ENCODE results near the gene USP12. TPM values are rescaled to one million over a fixed set of nuclear protein-coding genes. Genes with fewer than 3 reads are reported as not detected.

Gene USP12
- total RNA-seq, 1 donor from 2014 or later = 24.9 TPM

DNA sequence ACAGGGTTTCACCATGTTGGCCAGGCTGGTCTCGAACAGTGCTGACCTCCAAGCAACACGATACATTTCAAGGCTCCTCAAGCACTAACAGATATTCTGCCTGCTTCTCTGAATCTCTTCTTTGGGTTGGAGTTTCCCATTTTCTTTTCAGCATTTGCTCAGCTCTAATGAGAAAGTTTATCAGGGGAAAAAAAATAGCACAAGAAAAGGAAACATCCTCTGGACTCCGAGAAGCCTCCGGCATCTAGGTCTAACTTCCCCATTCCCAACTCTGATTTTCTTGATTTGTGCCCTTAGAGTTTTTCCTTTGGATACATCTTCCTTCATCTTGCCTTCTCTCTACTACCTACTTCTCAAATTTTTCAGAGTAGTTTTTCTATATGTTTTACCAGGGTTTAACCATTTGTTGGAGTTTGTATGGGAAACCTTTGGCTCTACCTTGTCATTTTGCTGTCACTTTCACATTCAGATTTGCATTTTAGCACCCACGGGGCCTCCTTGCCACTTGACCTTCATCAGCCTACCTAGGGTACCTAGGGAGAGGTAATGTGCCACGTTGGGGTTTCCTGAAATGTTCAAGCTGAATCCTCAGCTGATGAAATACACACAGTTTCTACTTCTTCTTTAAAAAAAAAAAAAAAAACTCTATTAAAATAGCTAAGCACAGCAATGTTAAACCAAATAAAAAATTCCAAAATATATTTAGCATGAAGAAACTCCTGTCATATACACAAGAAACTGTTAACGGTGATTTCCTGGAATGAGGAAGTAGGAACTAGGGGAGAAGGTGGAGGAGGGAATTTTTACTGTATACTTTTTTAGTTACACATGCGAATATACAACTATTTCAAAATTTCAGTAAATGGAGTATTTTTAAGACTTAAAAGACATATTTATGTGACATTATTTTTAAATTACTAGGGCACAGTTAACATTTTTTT lies 5.1 kb upstream of the USP12 start:
- Mint-ChIP-seq H3K27me3 (ENCODE audit: unreplicated experiment) (peaks cover 3% of the 10 kb centered on the region), H3K27ac (ENCODE audit: unreplicated experiment) (no peak overlapping the region), H3K9me3 (ENCODE audit: unreplicated experiment) (no peaks in the 10 kb centered on the region), H3K36me3 (ENCODE audit: unreplicated experiment) (no peaks in the 10 kb centered on the region), H3K4me1 (ENCODE audit: low read depth, unreplicated experiment) (no peaks in the 10 kb centered on the region), H3K4me3 (ENCODE audit: unreplicated experiment) (no peak overlapping the region)
- no peak for DNase-seq
- TF ChIP-seq, protein P1, sequence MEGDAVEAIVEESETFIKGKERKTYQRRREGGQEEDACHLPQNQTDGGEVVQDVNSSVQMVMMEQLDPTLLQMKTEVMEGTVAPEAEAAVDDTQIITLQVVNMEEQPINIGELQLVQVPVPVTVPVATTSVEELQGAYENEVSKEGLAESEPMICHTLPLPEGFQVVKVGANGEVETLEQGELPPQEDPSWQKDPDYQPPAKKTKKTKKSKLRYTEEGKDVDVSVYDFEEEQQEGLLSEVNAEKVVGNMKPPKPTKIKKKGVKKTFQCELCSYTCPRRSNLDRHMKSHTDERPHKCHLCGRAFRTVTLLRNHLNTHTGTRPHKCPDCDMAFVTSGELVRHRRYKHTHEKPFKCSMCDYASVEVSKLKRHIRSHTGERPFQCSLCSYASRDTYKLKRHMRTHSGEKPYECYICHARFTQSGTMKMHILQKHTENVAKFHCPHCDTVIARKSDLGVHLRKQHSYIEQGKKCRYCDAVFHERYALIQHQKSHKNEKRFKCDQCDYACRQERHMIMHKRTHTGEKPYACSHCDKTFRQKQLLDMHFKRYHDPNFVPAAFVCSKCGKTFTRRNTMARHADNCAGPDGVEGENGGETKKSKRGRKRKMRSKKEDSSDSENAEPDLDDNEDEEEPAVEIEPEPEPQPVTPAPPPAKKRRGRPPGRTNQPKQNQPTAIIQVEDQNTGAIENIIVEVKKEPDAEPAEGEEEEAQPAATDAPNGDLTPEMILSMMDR (IDR thresholded peaks at IDR 0.05; ENCODE audit: partially characterized antibody, unreplicated experiment) = no peak

DNA sequence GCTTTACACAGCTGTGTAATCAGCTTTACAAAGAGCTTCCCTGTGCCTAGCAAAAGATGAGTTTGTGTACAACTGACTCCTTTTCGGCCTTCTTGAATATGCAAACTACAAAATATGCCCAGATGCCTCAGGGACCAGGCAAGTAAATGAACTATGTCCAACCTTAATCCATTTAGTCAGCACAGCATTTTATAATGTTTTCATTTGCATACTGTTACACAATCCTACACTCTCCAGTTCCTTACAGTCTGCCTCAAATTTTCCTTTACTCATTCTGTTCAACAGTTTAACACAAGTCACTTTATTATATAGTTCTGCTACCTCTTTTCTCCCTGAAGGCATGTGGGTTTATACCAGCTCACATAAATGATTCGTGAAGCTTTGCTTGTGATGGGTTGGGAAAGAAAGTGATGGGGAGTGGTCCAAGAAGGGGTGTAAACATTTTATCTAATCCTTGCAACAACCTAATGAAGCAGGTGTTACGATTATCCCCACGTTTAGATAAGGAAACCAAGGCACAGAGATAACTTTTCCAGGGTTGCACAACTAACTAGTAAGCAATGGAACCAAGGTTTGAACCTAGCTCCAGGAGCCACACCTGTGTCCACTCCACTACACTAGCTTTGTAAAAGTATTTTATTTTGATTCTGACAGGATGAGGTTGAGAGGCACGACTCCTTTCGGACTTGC lies 3.3 kb upstream of the USP12 start:
- Mint-ChIP-seq H3K4me1 (ENCODE audit: low read depth, unreplicated experiment) (peaks cover 5% of the 10 kb centered on the region), H3K27ac (ENCODE audit: unreplicated experiment) (no peak overlapping the region)

DNA sequence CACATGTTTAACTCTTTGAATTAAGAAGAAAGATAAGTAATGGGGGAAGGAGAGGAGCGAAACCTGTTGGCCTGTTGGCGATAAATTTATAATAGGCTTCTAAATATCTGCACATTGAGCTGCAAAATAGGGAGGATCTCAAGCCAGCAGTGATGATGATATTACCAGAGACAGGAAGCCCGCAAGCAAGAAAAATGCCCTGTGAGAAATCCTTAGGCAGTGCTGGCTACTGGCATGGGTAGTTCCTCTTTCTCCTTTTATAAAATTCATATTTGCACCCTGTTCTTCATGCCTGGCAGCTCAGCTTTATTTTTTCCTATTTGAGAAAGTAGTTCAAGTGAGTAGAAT lies 858 bp upstream of the USP12 start:
- Mint-ChIP-seq H3K27me3 (ENCODE audit: unreplicated experiment) (peaks cover 3% of the 10 kb centered on the region), H3K4me3 (ENCODE audit: unreplicated experiment) (peak overlapping the region; percentile 90), H3K36me3 (ENCODE audit: unreplicated experiment) (no peaks in the 10 kb centered on the region), H3K27ac (ENCODE audit: unreplicated experiment) (peak overlapping the region; percentile 70), H3K4me1 (ENCODE audit: low read depth, unreplicated experiment) (peaks cover 15% of the 10 kb centered on the region), H3K9me3 (ENCODE audit: unreplicated experiment) (peaks cover 4% of the 10 kb centered on the region)
- DNase-seq = no peak
- TF ChIP-seq, protein P1 (IDR thresholded peaks at IDR 0.05; ENCODE audit: partially characterized antibody, unreplicated experiment) = no peak

More for the DNA sequence above, 3.3 kb upstream of the USP12 start:
- peaks cover 4% of the 10 kb centered on the region for H3K9me3 Mint-ChIP-seq (ENCODE audit: unreplicated experiment)
- TF ChIP-seq, protein P1 (IDR thresholded peaks at IDR 0.05; ENCODE audit: partially characterized antibody, unreplicated experiment) = no peak
- no peak for DNase-seq
- peaks cover 3% of the 10 kb centered on the region for H3K27me3 Mint-ChIP-seq (ENCODE audit: unreplicated experiment)
- no peak overlapping the region for H3K4me3 Mint-ChIP-seq (ENCODE audit: unreplicated experiment)
- H3K36me3 Mint-ChIP-seq (ENCODE audit: unreplicated experiment) = no peaks in the 10 kb centered on the region

DNA sequence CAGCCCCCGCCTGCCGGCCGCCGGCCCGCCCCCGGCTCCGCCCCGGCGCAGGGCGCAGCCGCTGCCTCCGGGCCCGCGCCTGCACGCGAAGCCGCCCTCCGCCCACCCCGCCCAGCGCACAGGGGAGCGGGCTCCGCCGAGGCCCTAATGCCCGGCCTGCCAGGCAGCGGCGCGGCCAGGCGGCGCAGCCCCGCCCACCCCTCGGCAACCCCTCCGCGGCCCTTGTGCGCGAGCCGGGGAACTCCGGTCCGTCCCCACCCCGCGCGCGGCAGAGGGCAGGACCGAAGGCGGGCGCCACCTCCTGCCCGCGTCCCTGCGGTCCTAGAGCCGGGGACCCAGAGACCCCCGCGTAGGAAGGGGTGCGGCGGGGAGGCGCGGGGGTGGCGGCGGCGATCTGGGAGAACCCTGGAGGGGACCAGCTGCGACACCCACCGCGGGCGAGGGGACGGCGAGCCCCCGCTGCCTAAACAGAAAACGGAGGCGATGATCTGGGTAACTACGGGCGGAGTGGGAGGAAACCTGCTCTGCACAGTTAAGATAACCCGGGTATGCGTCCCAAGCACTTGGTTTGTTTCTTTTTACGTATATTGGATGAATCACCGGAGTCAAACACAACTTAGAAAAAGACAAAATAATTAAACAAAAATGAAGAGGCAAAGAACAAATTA lies 350 bp upstream of the USP12 start:
- TF ChIP-seq, protein P1 (IDR thresholded peaks at IDR 0.05; ENCODE audit: partially characterized antibody, unreplicated experiment) = no peak
- Mint-ChIP-seq H3K4me1 (ENCODE audit: low read depth, unreplicated experiment) (peaks cover 15% of the 10 kb centered on the region), H3K9me3 (ENCODE audit: unreplicated experiment) (peaks cover 4% of the 10 kb centered on the region), H3K27me3 (ENCODE audit: unreplicated experiment) (peaks cover 3% of the 10 kb centered on the region), H3K4me3 (ENCODE audit: unreplicated experiment) (peak overlapping the region; percentile 90), H3K27ac (ENCODE audit: unreplicated experiment) (peak overlapping the region; percentile 70), H3K36me3 (ENCODE audit: unreplicated experiment) (no peaks in the 10 kb centered on the region)
- DNase-seq = peak; percentile 95

All from glutamatergic neuron (in vitro differentiated cells).